MM.1S (cell line): ENCODE data around the gene ENPEP.

Experiments used
- DNase-seq: peaks from one replicate; pipeline ENCODE4 v3.0.0-alpha.2; 2015
- H2AFZ ChIP-seq: fragments of 300-600 bp; sonication (generic); 2 replicates; pipeline ENCODE4 v1.6.0; 2016; ENCODE audit warnings: antibody characterized with exemption, low read length
- H3F3A ChIP-seq: fragments of 300-600 bp; sonication (generic); 2 replicates; pipeline ENCODE4 v1.6.1; 2016; ENCODE audit warnings: mild to moderate bottlenecking, antibody characterized with exemption, low read length, moderate library complexity, mixed read lengths; ENCODE audit not compliant: insufficient read depth
- H3K27ac ChIP-seq: fragments of 300-600 bp; sonication (generic); 2 replicates; pipeline ENCODE4 v1.5.1; 2016; ENCODE audit warnings: mild to moderate bottlenecking, low read length
- H3K27me3 ChIP-seq: fragments of 300-600 bp; sonication (generic); replicated peaks from 2 replicates; pipeline ENCODE4 v1.6.0; 2016; ENCODE audit warnings: low read length; ENCODE audit not compliant: insufficient read depth
- H3K36me3 ChIP-seq: fragments of 300-600 bp; sonication (generic); replicated peaks from 2 replicates; pipeline ENCODE4 v1.6.1; 2016; ENCODE audit warnings: mild to moderate bottlenecking, low read length, mixed read lengths; ENCODE audit not compliant: insufficient read depth
- H3K4me1 ChIP-seq: fragments of 300-600 bp; sonication (generic); 2 replicates; pipeline ENCODE4 v1.6.1; 2016; ENCODE audit warnings: low read length, mixed read lengths
- H3K4me2 ChIP-seq: fragments of 300-600 bp; sonication (generic); 2 replicates; pipeline ENCODE4 v1.6.0; 2016; ENCODE audit warnings: low read depth, low read length
- H3K4me3 ChIP-seq: fragments of 300-600 bp; sonication (generic); 2 replicates; pipeline ENCODE4 v1.5.1; 2016; ENCODE audit warnings: low read length, mixed read lengths
- H3K79me2 ChIP-seq: fragments of 300-600 bp; sonication (generic); 2 replicates; pipeline ENCODE4 v1.6.1; 2016; ENCODE audit warnings: mixed run types, low read length, mixed read lengths
- H3K9ac ChIP-seq: fragments of 300-600 bp; sonication (generic); 2 replicates; pipeline ENCODE4 v1.6.1; 2016; ENCODE audit warnings: low read length, mixed read lengths
- H3K9me2 ChIP-seq: fragments of 300-600 bp; sonication (generic); replicated peaks from 2 replicates; pipeline ENCODE4 v1.6.1; 2016; ENCODE audit warnings: mild to moderate bottlenecking, low read length, mixed read lengths; ENCODE audit not compliant: insufficient read depth
- H3K9me3 ChIP-seq: fragments of 300-600 bp; sonication (generic); replicated peaks from 2 replicates; pipeline ENCODE4 v1.6.1; 2016; ENCODE audit warnings: mild to moderate bottlenecking, low read length, mixed read lengths; ENCODE audit not compliant: insufficient read depth
- H4K20me1 ChIP-seq: fragments of 300-600 bp; sonication (generic); 2 replicates; pipeline ENCODE4 v1.6.1; 2016; ENCODE audit warnings: mild to moderate bottlenecking, low read length, moderate library complexity, mixed read lengths; ENCODE audit not compliant: insufficient read depth
- EZH2 ChIP-seq: fragments of 300-600 bp; sonication (generic); optimal IDR thresholded peaks from 2 replicates; pipeline ENCODE3; 2017; ENCODE audit warnings: low read depth, mild to moderate bottlenecking, antibody characterized with exemption, low read length, mixed read lengths
- EZH2phosphoT487 ChIP-seq: fragments of 300-600 bp; sonication (generic); IDR thresholded peaks from 2 replicates; pipeline ENCODE4 v1.6.1; 2018; ENCODE audit warnings: antibody characterized with exemption, low read length
- TF ChIP-seq, protein P1 (sequence below): fragments of 300-600 bp; sonication (generic); IDR thresholded peaks from 2 replicates; pipeline ENCODE4 v1.5.1; 2016; ENCODE audit warnings: antibody characterized with exemption, low read length, mixed read lengths

The ENPEP gene

DNA sequence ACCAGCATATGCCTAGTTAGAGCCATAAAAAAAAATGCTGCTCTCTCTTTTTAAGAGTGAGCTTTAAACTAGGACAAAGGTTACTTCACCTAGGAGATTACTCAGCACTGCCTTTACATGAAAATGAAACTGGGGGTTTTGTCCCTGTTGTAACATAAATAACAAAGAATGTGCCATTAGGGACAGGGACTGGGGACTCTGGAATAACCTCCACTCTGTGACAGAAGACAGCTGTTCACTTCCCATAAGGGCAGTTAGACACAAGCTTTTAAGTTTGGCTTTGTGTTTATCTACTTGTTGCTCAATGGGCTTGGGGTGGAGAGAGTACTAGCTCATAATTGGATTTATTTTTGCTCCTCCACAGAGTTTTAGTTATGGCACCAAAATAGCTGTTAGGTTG is 11.9 kb downstream of the ENPEP start:
- no peaks in the 10 kb centered on the region for H3K9me3 ChIP-seq
- H3K4me1 ChIP-seq: peaks cover 31% of the 10 kb centered on the region
- H3K27ac ChIP-seq: peak overlapping the region; percentile 43; the same call in 1 of the 2 replicates
- H3F3A ChIP-seq: 0 out of 2 replicates have a peak, but pooled peaks cover 4% of the 10 kb centered on the region
- no peak for TF ChIP-seq EZH2
- no peak for TF ChIP-seq EZH2phosphoT487
- TF ChIP-seq, protein P1, sequence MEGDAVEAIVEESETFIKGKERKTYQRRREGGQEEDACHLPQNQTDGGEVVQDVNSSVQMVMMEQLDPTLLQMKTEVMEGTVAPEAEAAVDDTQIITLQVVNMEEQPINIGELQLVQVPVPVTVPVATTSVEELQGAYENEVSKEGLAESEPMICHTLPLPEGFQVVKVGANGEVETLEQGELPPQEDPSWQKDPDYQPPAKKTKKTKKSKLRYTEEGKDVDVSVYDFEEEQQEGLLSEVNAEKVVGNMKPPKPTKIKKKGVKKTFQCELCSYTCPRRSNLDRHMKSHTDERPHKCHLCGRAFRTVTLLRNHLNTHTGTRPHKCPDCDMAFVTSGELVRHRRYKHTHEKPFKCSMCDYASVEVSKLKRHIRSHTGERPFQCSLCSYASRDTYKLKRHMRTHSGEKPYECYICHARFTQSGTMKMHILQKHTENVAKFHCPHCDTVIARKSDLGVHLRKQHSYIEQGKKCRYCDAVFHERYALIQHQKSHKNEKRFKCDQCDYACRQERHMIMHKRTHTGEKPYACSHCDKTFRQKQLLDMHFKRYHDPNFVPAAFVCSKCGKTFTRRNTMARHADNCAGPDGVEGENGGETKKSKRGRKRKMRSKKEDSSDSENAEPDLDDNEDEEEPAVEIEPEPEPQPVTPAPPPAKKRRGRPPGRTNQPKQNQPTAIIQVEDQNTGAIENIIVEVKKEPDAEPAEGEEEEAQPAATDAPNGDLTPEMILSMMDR: no peak
- DNase-seq: peak; percentile 79
- H3K4me3 ChIP-seq: no peak overlapping the region
- H3K9me2 ChIP-seq: no peaks in the 10 kb centered on the region
- no peaks in the 10 kb centered on the region for H3K36me3 ChIP-seq
- no peaks in the 10 kb centered on the region for H3K79me2 ChIP-seq
- H4K20me1 ChIP-seq: no peaks in the 10 kb centered on the region
- no peaks in the 10 kb centered on the region for H3K27me3 ChIP-seq
- H3K9ac ChIP-seq: no peak overlapping the region
- peak overlapping the region; percentile 56; the same call in 1 of the 2 replicates for H3K4me2 ChIP-seq
- H2AFZ ChIP-seq: peak overlapping the region; percentile 61; the same call in 1 of the 2 replicates

GRCh38 chr4:110489901-110490508 is 14.1 kb downstream of the ENPEP start:
- DNase-seq: no peak
- Histone ChIP-seq H3K27ac (no peak overlapping the region), H3K4me1 (peaks cover 20% of the 10 kb centered on the region), H3K9me3 (no peaks in the 10 kb centered on the region), H3K27me3 (no peaks in the 10 kb centered on the region), H3F3A (0 out of 2 replicates have a peak, but pooled peaks cover 4% of the 10 kb centered on the region), H4K20me1 (no peaks in the 10 kb centered on the region), H3K4me3 (no peak overlapping the region), H3K9me2 (no peaks in the 10 kb centered on the region), H2AFZ (no peak overlapping the region), H3K4me2 (no peak overlapping the region), H3K9ac (no peak overlapping the region), H3K79me2 (no peaks in the 10 kb centered on the region), H3K36me3 (no peaks in the 10 kb centered on the region)
- TF ChIP-seq EZH2phosphoT487: no peak

DNA sequence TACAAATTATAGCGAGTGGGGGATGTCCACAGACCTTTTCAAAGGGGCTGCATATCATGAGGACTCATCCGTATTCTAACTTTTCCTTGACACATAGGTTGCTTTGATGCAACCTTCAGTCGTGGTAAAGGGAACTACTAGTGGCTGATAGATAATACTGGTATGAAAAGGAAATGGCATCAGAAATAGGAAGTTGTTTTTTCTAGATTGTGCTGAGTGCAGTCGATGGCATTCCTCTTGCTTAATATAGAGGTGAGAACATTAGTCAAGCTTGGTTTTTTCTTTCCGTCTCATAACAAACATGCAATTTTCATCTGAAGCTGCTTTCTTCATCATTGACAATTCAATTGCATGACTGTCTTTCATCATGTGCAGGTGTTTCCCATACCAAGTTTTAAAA is 16.6 kb downstream of the ENPEP start:
- Histone ChIP-seq H3K79me2 (no peaks in the 10 kb centered on the region), H3K27me3 (no peaks in the 10 kb centered on the region)
- DNase-seq: no peak

More for the DNA sequence above, 16.6 kb downstream of the ENPEP start:
- no peaks in the 10 kb centered on the region for H3K9me2 ChIP-seq
- H2AFZ ChIP-seq: no peak overlapping the region
- no peaks in the 10 kb centered on the region for H4K20me1 ChIP-seq
- H3K4me2 ChIP-seq: no peak overlapping the region
- H3K9me3 ChIP-seq: no peaks in the 10 kb centered on the region
- no peak overlapping the region for H3K27ac ChIP-seq
- H3K4me3 ChIP-seq: no peak overlapping the region
- H3K36me3 ChIP-seq: no peaks in the 10 kb centered on the region
- TF ChIP-seq EZH2phosphoT487 (no peak), EZH2 (no peak)
- TF ChIP-seq, protein P1: no peak
- H3K9ac ChIP-seq: no peak overlapping the region
- H3F3A ChIP-seq: 0 out of 2 replicates have a peak, but pooled peaks cover 4% of the 10 kb centered on the region
- peaks cover 14% of the 10 kb centered on the region for H3K4me1 ChIP-seq
